Measurements from ENCODE around the gene RHBDD1.

RHBDD1 gene

DNA sequence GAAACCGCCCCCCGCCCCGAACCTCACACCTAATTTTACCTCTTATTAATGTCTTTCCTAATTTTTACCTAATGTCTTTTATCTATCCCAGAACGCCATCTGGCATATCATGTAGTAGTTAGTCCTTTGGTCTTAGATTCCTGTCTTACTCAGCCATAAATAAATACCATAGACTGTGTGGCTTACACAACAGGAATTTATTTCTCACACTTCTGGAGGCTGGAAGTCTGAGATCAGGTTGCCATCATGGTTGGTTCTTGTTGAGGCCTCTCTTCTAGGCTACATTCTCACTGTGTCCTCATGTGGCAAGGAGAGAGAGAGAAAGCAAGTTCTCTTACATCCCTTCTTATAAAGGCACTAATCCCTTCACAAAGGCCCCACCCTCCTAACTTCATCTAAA lies 46.8 kb downstream of the RHBDD1 start:
- no peaks in the 10 kb centered on the region for H3K27me3 ChIP-seq (ENCODE audit: control insufficient read depth in 2 of 2, insufficient read depth in 2 of 2, low read length in 2 of 2)
- no peak overlapping the region for H3K9ac ChIP-seq (ENCODE audit: low read depth in 1 of 2, low read length in 2 of 2)
- H3K9me3 ChIP-seq (ENCODE audit: control insufficient read depth in 2 of 2, low read length in 2 of 2): no peaks in the 10 kb centered on the region
- no peak overlapping the region for H3K27ac ChIP-seq (ENCODE audit: low read depth in 2 of 2, low read length in 2 of 2)
- H3K4me3 ChIP-seq (ENCODE audit: low read length in 2 of 2): no peak overlapping the region
- H3K36me3 ChIP-seq (ENCODE audit: control insufficient read depth in 2 of 2, insufficient read depth in 2 of 2, low read length in 2 of 2): peaks cover 0 to 5% of the 10 kb centered on the region in 2 donors
- H3K4me1 ChIP-seq (ENCODE audit: control insufficient read depth in 2 of 2, insufficient read depth in 2 of 2, low read length in 2 of 2): no peaks in the 10 kb centered on the region

DNA sequence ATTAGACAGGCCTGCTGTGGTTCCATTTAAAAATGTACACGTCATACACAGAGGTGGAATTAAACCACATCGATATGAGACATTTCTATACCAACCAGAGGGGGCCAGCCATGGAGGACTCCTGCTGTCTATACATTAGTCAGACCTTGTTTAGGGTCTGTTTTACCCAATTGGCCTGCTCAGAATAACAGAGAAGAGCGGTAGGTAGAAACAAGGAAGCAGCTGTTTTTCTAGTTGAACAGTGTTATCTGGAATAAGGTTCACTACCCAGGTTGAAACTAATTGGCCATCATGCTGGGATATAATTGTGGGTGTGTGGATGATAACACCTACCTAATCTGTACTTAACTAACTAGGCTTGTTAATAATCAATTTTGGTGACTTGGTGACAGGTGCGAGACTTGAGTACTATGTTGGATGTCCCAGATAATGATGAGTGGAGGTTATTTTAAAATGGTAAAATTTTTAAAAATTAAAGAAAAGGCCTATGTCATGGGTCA lies 47.5 kb downstream of the RHBDD1 start:
- Histone ChIP-seq H3K9ac (ENCODE audit: low read depth in 1 of 2, low read length in 2 of 2) (no peak overlapping the region), H3K9me3 (ENCODE audit: control insufficient read depth in 2 of 2, low read length in 2 of 2) (no peaks in the 10 kb centered on the region), H3K36me3 (ENCODE audit: control insufficient read depth in 2 of 2, insufficient read depth in 2 of 2, low read length in 2 of 2) (peaks cover 0 to 3% of the 10 kb centered on the region in 2 donors), H3K4me1 (ENCODE audit: control insufficient read depth in 2 of 2, insufficient read depth in 2 of 2, low read length in 2 of 2) (no peaks in the 10 kb centered on the region), H3K27ac (ENCODE audit: low read depth in 2 of 2, low read length in 2 of 2) (no peak overlapping the region), H3K4me3 (ENCODE audit: low read length in 2 of 2) (no peak overlapping the region), H3K27me3 (ENCODE audit: control insufficient read depth in 2 of 2, insufficient read depth in 2 of 2, low read length in 2 of 2) (no peaks in the 10 kb centered on the region)

DNA sequence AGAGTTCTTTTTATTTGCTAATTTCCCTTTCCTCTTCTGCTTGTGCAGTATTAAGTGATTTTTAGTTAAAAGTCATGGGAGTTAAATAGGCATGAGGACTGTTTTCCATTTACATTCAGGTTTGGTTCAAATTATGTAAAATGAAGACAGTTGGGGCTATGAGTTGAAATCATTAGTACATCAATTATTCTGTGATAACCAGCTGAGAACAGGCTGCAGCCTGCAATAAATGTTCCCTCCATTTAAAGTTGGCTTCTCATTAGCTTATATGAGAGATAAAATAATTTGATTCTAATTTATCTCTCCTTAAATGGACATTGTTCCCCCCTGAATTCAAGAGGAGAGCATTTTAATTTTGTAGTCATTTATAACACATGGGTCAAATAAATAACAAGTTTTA lies 48.3 kb downstream of the RHBDD1 start:
- Histone ChIP-seq H3K27ac (ENCODE audit: low read depth in 2 of 2, low read length in 2 of 2) (no peak overlapping the region), H3K4me1 (ENCODE audit: control insufficient read depth in 2 of 2, insufficient read depth in 2 of 2, low read length in 2 of 2) (no peaks in the 10 kb centered on the region), H3K27me3 (ENCODE audit: control insufficient read depth in 2 of 2, insufficient read depth in 2 of 2, low read length in 2 of 2) (no peaks in the 10 kb centered on the region), H3K9ac (ENCODE audit: low read depth in 1 of 2, low read length in 2 of 2) (no peak overlapping the region), H3K36me3 (ENCODE audit: control insufficient read depth in 2 of 2, insufficient read depth in 2 of 2, low read length in 2 of 2) (no peaks in the 10 kb centered on the region), H3K4me3 (ENCODE audit: low read length in 2 of 2) (no peak overlapping the region), H3K9me3 (ENCODE audit: control insufficient read depth in 2 of 2, low read length in 2 of 2) (no peaks in the 10 kb centered on the region)

DNA sequence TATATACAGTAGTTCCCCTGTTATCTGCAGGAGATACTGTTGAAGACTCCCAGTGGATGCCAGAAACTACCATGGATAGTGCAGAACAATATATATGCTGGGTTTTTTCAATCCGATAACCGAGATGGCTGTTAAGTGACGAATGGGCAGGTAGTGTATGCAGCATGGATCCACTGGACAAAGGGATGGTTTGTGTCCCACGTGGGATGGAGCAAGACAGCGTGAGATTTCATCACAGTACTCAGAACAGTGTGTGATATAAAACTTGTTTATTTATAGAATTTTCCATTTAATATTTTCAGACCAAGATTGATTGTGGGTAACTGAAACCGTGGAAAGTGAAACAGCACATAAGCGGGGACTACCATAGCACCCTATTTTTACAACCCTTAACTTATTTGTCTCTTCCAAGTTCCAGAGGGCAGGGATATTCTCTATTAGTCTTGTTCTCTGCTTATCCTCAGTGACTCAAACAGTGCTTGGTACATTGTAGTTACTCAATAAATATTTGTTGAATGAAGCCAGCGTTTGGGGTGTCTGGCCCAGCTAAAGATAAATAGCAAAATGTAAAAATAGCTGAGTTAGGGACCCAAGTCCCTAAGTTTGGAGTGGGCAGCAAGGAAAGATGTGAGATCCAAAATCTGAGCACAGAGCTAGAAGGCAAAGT lies 50.0 kb downstream of the RHBDD1 start:
- no peaks in the 10 kb centered on the region for H3K4me1 ChIP-seq (ENCODE audit: control insufficient read depth in 2 of 2, insufficient read depth in 2 of 2, low read length in 2 of 2)
- no peaks in the 10 kb centered on the region for H3K27me3 ChIP-seq (ENCODE audit: control insufficient read depth in 2 of 2, insufficient read depth in 2 of 2, low read length in 2 of 2)
- H3K27ac ChIP-seq (ENCODE audit: low read depth in 2 of 2, low read length in 2 of 2): no peak overlapping the region
- no peak overlapping the region for H3K4me3 ChIP-seq (ENCODE audit: low read length in 2 of 2)
- H3K9ac ChIP-seq (ENCODE audit: low read depth in 1 of 2, low read length in 2 of 2): no peak overlapping the region
- H3K36me3 ChIP-seq (ENCODE audit: control insufficient read depth in 2 of 2, insufficient read depth in 2 of 2, low read length in 2 of 2): no peaks in the 10 kb centered on the region
- H3K9me3 ChIP-seq (ENCODE audit: control insufficient read depth in 2 of 2, low read length in 2 of 2): no peaks in the 10 kb centered on the region

DNA sequence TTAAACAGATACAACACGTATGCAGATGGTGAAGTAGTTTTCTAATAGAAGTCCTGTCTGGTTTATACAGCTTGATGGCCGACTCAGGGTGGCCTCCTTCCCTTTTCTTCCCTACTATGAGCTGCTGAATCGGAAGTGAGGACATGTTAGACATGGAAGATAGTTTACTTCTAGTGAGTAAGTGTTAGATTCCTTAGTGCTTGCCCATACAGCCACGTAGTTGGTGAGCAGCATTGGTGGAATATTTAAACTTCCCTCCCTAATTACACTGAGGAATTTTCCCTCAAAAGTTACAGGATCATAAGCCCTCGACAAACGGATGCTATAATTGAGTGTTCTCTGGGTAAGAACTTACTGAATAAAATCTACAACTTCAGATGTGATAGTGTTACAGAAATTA lies 52.1 kb downstream of the RHBDD1 start:
- Histone ChIP-seq H3K4me3 (ENCODE audit: low read length in 2 of 2) (no peak overlapping the region), H3K27ac (ENCODE audit: low read depth in 2 of 2, low read length in 2 of 2) (no peak overlapping the region), H3K27me3 (ENCODE audit: control insufficient read depth in 2 of 2, insufficient read depth in 2 of 2, low read length in 2 of 2) (no peaks in the 10 kb centered on the region), H3K9ac (ENCODE audit: low read depth in 1 of 2, low read length in 2 of 2) (no peak overlapping the region), H3K4me1 (ENCODE audit: control insufficient read depth in 2 of 2, insufficient read depth in 2 of 2, low read length in 2 of 2) (no peaks in the 10 kb centered on the region), H3K36me3 (ENCODE audit: control insufficient read depth in 2 of 2, insufficient read depth in 2 of 2, low read length in 2 of 2) (no peaks in the 10 kb centered on the region), H3K9me3 (ENCODE audit: control insufficient read depth in 2 of 2, low read length in 2 of 2) (no peaks in the 10 kb centered on the region)

DNA sequence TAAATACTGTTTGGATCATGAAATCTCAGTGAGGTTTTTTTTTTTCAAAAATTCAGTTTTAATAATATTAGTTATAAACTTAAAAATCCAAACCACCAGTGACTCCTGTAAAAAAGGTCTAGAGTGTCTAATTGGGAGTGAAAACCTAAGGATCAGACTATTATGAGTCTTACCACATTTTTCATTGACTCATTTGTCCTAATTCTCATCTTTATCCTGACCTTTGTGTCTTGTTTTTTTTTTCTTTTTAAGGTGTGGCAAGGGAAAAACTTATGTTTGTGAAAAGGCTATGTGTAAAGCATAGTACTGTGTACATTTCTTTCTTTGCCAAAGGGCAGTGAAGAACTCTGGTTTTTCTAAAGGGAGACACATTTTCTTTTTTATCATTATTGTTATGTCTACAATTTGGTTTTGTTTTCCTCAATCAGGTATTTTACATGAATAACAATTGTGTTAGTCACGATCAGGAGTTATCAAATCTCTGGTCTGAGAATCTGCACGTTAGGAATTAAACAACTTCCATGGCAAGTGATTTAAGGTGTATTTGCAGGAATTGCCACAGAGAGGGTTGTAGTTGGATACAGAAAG lies 52.6 kb downstream of the RHBDD1 start:
- H3K9me3 ChIP-seq (ENCODE audit: control insufficient read depth in 2 of 2, low read length in 2 of 2): no peaks in the 10 kb centered on the region
- H3K36me3 ChIP-seq (ENCODE audit: control insufficient read depth in 2 of 2, insufficient read depth in 2 of 2, low read length in 2 of 2): no peaks in the 10 kb centered on the region
- no peaks in the 10 kb centered on the region for H3K4me1 ChIP-seq (ENCODE audit: control insufficient read depth in 2 of 2, insufficient read depth in 2 of 2, low read length in 2 of 2)
- no peak overlapping the region for H3K4me3 ChIP-seq (ENCODE audit: low read length in 2 of 2)
- no peaks in the 10 kb centered on the region for H3K27me3 ChIP-seq (ENCODE audit: control insufficient read depth in 2 of 2, insufficient read depth in 2 of 2, low read length in 2 of 2)
- H3K9ac ChIP-seq (ENCODE audit: low read depth in 1 of 2, low read length in 2 of 2): no peak overlapping the region
- no peak overlapping the region for H3K27ac ChIP-seq (ENCODE audit: low read depth in 2 of 2, low read length in 2 of 2)

DNA sequence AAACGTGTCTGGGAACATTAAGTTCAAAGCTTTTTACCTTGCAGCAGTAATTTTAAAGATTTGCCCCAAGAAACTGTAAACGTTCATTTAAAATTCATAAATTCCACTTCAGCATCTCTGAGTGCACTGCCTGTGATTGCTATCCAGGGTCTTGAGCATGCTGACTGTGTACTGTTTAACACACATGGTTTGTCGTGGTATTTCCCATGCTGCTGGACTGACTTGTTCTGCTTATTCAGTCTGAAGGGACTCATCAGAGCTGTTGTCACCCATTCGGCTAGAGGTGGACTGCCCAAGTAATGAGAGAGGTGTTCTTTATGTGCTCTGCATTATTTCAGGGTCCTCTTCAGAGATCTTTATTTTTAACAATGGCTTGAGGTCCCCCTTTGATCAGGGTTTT lies 53.1 kb downstream of the RHBDD1 start:
- H3K9me3 ChIP-seq (ENCODE audit: control insufficient read depth in 2 of 2, low read length in 2 of 2): no peaks in the 10 kb centered on the region
- H3K4me1 ChIP-seq (ENCODE audit: control insufficient read depth in 2 of 2, insufficient read depth in 2 of 2, low read length in 2 of 2): no peaks in the 10 kb centered on the region
- no peak overlapping the region for H3K4me3 ChIP-seq (ENCODE audit: low read length in 2 of 2)
- H3K36me3 ChIP-seq (ENCODE audit: control insufficient read depth in 2 of 2, insufficient read depth in 2 of 2, low read length in 2 of 2): no peaks in the 10 kb centered on the region
- H3K27ac ChIP-seq (ENCODE audit: low read depth in 2 of 2, low read length in 2 of 2): no peak overlapping the region
- no peaks in the 10 kb centered on the region for H3K27me3 ChIP-seq (ENCODE audit: control insufficient read depth in 2 of 2, insufficient read depth in 2 of 2, low read length in 2 of 2)
- H3K9ac ChIP-seq (ENCODE audit: low read depth in 1 of 2, low read length in 2 of 2): no peak overlapping the region

DNA sequence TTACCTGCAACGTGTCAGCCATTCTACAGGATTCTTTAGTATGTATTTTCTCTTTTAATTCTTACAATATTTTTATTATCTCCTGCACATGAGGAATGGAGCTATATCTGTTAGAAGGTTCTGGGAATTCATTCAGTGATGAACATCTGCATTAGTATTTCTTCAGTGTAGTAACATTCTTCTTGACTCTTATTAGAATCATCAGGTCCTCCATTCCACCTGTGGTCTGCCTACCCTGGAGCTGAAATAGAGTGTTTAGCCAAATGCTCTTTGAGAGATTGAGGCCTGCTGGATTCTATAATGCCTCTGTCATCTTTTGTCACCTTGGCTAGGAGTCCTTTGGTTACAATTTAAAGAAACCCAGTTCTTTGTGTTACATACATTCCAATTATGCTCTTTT lies 54.4 kb downstream of the RHBDD1 start:
- no peaks in the 10 kb centered on the region for H3K4me1 ChIP-seq (ENCODE audit: control insufficient read depth in 2 of 2, insufficient read depth in 2 of 2, low read length in 2 of 2)
- no peaks in the 10 kb centered on the region for H3K36me3 ChIP-seq (ENCODE audit: control insufficient read depth in 2 of 2, insufficient read depth in 2 of 2, low read length in 2 of 2)
- no peak overlapping the region for H3K9ac ChIP-seq (ENCODE audit: low read depth in 1 of 2, low read length in 2 of 2)
- no peaks in the 10 kb centered on the region for H3K27me3 ChIP-seq (ENCODE audit: control insufficient read depth in 2 of 2, insufficient read depth in 2 of 2, low read length in 2 of 2)
- no peak overlapping the region for H3K27ac ChIP-seq (ENCODE audit: low read depth in 2 of 2, low read length in 2 of 2)
- no peak overlapping the region for H3K4me3 ChIP-seq (ENCODE audit: low read length in 2 of 2)
- H3K9me3 ChIP-seq (ENCODE audit: control insufficient read depth in 2 of 2, low read length in 2 of 2): no peaks in the 10 kb centered on the region

DNA sequence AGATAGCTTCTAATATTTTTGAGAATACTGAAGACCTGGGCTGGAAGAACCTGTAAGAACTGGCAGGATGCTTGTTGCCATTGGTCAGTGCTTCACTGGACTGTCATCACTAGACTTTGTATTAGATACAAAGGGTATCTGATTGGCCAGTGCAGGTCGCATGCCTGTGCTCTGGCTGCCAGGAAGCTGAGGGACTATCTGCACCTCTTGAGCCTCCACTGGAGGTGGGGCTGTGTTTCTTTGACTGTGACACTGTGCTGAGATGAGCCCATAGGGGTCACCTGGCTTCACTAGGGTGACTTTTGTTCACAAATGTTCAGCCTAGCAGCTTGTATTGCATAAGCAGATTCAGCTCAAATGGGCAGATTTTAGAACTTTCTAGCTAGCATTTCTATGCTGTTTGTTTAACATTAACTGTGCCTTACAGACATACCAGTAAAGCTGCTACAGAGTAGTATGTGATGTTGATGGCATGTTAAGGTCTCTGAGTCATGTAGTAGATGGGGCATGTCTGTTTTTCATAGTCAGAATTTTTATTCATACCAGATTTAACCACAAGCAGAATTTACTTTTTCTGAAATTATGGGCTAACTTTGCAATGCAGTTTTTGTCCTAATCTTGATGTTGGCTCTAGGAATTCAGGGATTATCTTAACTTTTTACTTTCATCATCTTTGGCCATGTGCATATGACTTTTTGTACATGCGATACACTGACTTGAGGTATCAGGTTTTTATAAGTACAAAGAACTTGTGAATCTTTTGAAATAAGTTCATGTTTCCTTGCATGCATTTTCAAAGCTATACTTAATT lies 56.1 kb downstream of the RHBDD1 start:
- no peak overlapping the region for H3K9ac ChIP-seq (ENCODE audit: low read depth in 1 of 2, low read length in 2 of 2)
- H3K27ac ChIP-seq (ENCODE audit: low read depth in 2 of 2, low read length in 2 of 2): no peak overlapping the region
- H3K4me1 ChIP-seq (ENCODE audit: control insufficient read depth in 2 of 2, insufficient read depth in 2 of 2, low read length in 2 of 2): no peaks in the 10 kb centered on the region
- no peaks in the 10 kb centered on the region for H3K9me3 ChIP-seq (ENCODE audit: control insufficient read depth in 2 of 2, low read length in 2 of 2)
- H3K27me3 ChIP-seq (ENCODE audit: control insufficient read depth in 2 of 2, insufficient read depth in 2 of 2, low read length in 2 of 2): no peaks in the 10 kb centered on the region
- no peak overlapping the region for H3K4me3 ChIP-seq (ENCODE audit: low read length in 2 of 2)
- H3K36me3 ChIP-seq (ENCODE audit: control insufficient read depth in 2 of 2, insufficient read depth in 2 of 2, low read length in 2 of 2): no peaks in the 10 kb centered on the region

DNA sequence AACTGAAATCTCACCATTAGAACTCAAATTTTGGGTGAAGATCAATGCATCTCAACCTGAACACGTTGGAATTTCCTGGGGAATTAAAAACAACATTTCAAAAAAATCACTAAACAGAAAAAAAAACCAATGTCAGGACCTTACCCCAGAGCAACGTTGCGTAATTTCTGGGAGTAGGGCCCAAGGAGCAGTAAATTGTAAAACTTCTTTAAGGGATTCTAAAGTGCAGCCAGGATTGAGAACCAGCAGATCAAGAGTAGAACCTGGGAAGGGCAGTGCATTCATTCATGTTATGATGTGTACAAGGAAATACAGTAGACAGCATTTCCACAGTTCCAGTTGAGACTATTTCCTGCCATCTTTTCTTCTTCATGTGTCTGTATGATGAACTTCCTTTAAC lies 56.9 kb downstream of the RHBDD1 start:
- H3K27me3 ChIP-seq (ENCODE audit: control insufficient read depth in 2 of 2, insufficient read depth in 2 of 2, low read length in 2 of 2): no peaks in the 10 kb centered on the region
- no peaks in the 10 kb centered on the region for H3K36me3 ChIP-seq (ENCODE audit: control insufficient read depth in 2 of 2, insufficient read depth in 2 of 2, low read length in 2 of 2)
- H3K4me3 ChIP-seq (ENCODE audit: low read length in 2 of 2): no peak overlapping the region
- H3K27ac ChIP-seq (ENCODE audit: low read depth in 2 of 2, low read length in 2 of 2): no peak overlapping the region
- no peak overlapping the region for H3K9ac ChIP-seq (ENCODE audit: low read depth in 1 of 2, low read length in 2 of 2)
- H3K4me1 ChIP-seq (ENCODE audit: control insufficient read depth in 2 of 2, insufficient read depth in 2 of 2, low read length in 2 of 2): no peaks in the 10 kb centered on the region
- no peaks in the 10 kb centered on the region for H3K9me3 ChIP-seq (ENCODE audit: control insufficient read depth in 2 of 2, low read length in 2 of 2)
